GM12801 (cell line): ENCODE data around the gene RAB28.

ENCODE experiments used
- CTCF ChIP-seq: IDR thresholded peaks from one replicate; pipeline ENCODE4 v1.5.1; 2011; ENCODE audit warnings: control low read depth; ENCODE audit not compliant: insufficient read length; ENCODE audit errors: extremely low read depth

RAB28 gene

GRCh38 chr4:13415068-13415785 is 68.9 kb downstream of the RAB28 start:
- TF ChIP-seq CTCF, result no peak

GRCh38 chr4:13413729-13414437 is 70.3 kb downstream of the RAB28 start:
- no peak for TF ChIP-seq CTCF

- TF ChIP-seq CTCF, result no peak
Measured at GRCh38 chr4:13411942-13412341, 72.2 kb downstream of the RAB28 start.

GRCh38 chr4:13409324-13409723 is 74.8 kb downstream of the RAB28 start:
- TF ChIP-seq CTCF, result no peak

- no peak for TF ChIP-seq CTCF
Measured at GRCh38 chr4:13403833-13404232, 80.3 kb downstream of the RAB28 start.

GRCh38 chr4:13403326-13403725 is 80.8 kb downstream of the RAB28 start:
- TF ChIP-seq CTCF, result no peak

GRCh38 chr4:13399257-13399656 is 84.9 kb downstream of the RAB28 start:
- no peak for TF ChIP-seq CTCF
